ENCODE results near the gene STX17. TPM values are rescaled to one million over a fixed set of nuclear protein-coding genes. Genes with fewer than 3 reads are reported as not detected.
"Not testable (repeated sequence)": the region's sequence is repeated elsewhere in the genome, so short reads cannot be mapped to it uniquely, and the experiment has no call there.

STX17 gene
- total RNA-seq, 1 donor from 2014 or later: 42.1 TPM

- intact Hi-C loops (cut with DNase I): no loop called here
- ATAC-seq (no peak), DNase-seq (ENCODE audit: low spot score) (no peak)
These were observed 56.3 kb downstream of the STX17 start for GRCh38 chr9:99962680-99963261.

DNA sequence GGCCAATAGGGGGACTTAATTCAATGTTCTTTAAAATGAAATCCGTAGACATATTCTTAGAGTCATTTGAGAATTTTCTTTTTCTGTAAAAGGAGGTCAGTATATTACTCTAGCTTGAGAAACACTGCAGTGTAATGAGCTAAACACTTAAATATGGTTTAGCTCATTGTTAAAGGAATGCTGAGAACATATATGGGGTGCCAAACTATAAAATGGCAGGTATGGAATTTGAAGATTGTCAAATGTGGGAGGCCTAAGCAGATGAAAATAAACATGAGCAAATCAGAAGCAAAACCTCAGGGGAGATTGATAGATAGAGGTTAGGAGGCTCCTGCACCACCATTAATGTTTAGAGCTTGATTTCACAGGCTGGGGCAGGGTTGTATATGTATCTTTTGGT lies 57.9 kb downstream of the STX17 start:
- ATAC-seq (no peak), DNase-seq (ENCODE audit: low spot score) (no peak)
- intact Hi-C loops (cut with DNase I): loop anchor here (2.0 kb wide), 1 partner anchor 20 kb away; no protein-coding TSS in a partner anchor

DNA sequence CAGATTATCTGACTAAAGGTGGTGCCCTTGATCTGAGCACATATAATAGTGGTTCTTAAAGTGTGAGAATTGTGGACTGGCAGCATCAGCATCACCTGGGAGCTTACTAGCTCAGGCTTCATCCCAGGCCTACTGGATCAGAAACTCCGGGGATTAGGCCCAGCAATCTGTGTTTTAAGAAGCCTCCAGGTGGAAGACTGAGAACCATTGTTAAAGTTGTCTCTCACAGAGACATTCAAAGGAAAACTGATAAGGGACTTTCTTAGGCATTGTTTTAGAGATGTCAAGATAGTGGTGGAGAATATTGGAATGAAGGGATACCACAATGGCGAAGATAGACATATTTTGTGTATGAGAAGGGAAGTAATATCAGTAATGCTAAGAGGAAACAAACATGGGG lies 59.5 kb downstream of the STX17 start:
- DNase-seq (ENCODE audit: low spot score) (no peak), ATAC-seq (no peak)
- intact Hi-C loops (cut with DNase I): no loop called here

GRCh38 chr9:99966716-99967115 lies 60.3 kb downstream of the STX17 start:
- no peak for DNase-seq (ENCODE audit: low spot score)
- ATAC-seq: no peak
- intact Hi-C loops (cut with DNase I): no loop called here

GRCh38 chr9:99967457-99967856 lies 61.0 kb downstream of the STX17 start:
- intact Hi-C loops (cut with DNase I): no loop called here
- no peak for DNase-seq (ENCODE audit: low spot score)
- no peak for ATAC-seq

GRCh38 chr9:99970481-99970880 lies 64.0 kb downstream of the STX17 start:
- intact Hi-C loops (cut with DNase I): no loop called here
- ATAC-seq (no peak), DNase-seq (ENCODE audit: low spot score) (no peak)

DNA sequence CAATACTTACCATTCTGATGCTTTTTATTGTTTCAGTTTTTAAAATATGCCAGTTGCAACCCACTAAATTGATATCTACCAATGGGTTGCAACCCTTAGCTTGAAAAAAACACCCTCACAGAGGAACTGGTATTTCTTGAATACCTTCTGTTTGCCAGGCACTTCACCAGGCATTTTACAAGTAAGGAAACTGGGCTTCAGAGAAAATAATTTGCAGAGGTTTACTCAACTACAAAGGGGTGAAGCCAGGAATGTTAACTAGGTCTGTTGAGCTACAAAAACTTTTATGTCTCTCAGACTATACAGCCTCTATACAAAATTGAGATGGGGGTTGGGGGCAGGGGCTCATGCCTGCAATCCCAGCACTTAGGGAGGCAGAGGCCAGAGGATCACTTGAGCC lies 65.0 kb downstream of the STX17 start:
- DNase-seq (ENCODE audit: low spot score): no peak
- ATAC-seq: no peak
- intact Hi-C loops (cut with DNase I): no loop called here

DNA sequence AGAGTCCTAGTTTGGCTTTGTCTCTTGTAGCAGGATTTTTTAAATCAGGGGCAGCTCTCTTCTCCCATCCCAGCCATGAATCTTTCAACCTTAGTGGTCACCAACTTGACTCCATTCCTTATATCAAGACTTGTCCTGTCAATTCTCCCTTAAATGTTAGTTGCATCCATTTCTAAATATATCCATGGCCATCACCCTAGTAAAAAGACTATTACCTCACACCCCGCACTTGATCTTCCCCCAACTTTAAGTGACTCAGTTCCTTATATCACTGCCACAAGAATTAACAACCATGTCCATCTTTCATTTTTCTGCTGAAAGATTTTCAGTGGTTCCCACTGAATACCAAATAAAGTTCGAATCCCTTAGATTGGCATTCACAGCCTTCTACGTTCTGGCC lies 67.0 kb downstream of the STX17 start:
- ATAC-seq: no peak

GRCh38 chr9:99977033-99977792 lies 70.8 kb downstream of the STX17 start:
- intact Hi-C loops (cut with DNase I): no loop called here
- ATAC-seq: no peak
- no peak for DNase-seq (ENCODE audit: low spot score)

More for the DNA sequence above, 67.0 kb downstream of the STX17 start:
- intact Hi-C loops (cut with DNase I): no loop called here
- no peak for DNase-seq (ENCODE audit: low spot score)

- DNase-seq (ENCODE audit: low spot score) (no peak), ATAC-seq (no peak)
- intact Hi-C loops (cut with DNase I): no loop called here
These were observed 71.8 kb downstream of the STX17 start for GRCh38 chr9:99978221-99978620.

DNA sequence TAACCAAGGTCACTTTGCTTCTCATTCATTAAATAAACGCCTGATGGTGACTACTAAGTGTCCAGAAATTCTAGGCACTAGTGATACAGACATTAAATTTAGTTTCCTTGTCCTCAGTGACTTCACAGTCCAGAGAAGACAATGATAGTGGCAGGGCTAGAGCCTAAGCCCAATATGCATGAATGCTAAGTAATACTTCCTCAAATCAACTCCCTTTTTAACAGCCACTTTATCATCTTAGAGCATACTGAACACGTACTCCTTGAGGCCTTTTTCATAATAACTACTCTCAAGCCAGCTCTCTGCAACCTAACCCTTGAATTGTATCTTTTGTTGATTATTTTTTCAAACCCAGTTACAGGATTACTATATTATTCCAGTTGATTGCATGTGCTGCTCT lies 74.1 kb downstream of the STX17 start:
- ATAC-seq: no peak
- no peak for DNase-seq (ENCODE audit: low spot score)
- intact Hi-C loops (cut with DNase I): no loop called here

DNA sequence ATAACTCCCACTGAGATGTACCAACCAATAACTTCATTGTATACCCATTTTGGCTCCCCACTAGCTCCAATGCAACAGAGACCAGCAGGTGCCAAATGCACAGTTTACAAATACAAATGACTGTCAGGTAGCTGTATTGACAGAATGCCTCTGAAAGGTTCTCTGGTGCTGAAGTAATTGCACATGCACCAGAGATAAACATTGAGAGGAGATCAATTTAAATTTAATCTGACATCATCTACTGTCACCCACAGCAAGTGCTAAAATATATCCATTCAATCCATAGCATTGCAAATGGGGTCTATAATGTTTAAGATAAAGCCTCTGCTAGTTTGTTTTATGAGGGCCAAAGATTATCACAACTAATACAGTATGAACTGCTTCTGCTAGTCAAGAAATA lies 80.2 kb downstream of the STX17 start:
- DNase-seq (ENCODE audit: low spot score) (no peak), ATAC-seq (no peak)
- intact Hi-C loops (cut with DNase I): no loop called here

- intact Hi-C loops (cut with DNase I); DNase-seq (ENCODE audit: low spot score); ATAC-seq: not testable (repeated sequence)
These were observed 84.1 kb downstream of the STX17 start for GRCh38 chr9:99990508-99990907.

DNA sequence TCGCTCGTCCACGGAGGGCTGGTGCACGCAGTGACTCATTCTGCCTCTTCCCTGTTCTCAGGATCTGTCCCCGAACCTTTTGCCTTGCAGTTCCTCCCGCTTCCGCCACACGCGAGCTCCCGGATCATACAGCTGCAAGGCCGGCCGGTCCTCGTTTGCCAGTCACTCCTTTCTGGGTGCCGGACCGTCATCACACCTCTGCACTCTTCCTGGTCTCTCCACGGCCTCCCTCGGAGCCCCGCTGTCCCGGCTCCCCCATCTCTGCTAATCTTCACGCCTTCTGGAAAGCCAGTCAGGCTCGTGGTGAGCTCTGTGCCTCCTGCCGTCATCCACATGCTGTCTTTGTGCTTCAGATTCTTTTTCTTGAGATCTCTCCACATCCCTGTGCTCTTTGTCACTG lies 91.8 kb downstream of the STX17 start:
- intact Hi-C loops (cut with DNase I): loop anchor here (5.0 kb wide), 1 partner anchor 1021 kb away; no protein-coding TSS in a partner anchor
- DNase-seq (ENCODE audit: low spot score) (no peak), ATAC-seq (no peak)

- DNase-seq (ENCODE audit: low spot score): no peak
- no peak for ATAC-seq
- intact Hi-C loops (cut with DNase I): loop anchor here (5.0 kb wide), 1 partner anchor 1022 kb away; no protein-coding TSS in a partner anchor
These were observed 92.4 kb downstream of the STX17 start for GRCh38 chr9:99998866-99999265.

GRCh38 chr9:99999797-100000196 lies 93.3 kb downstream of the STX17 start:
- ATAC-seq: no peak
- intact Hi-C loops (cut with DNase I): loop anchor here (5.0 kb wide), 1 partner anchor 1022 kb away; no protein-coding TSS in a partner anchor
- DNase-seq (ENCODE audit: low spot score): no peak

DNA sequence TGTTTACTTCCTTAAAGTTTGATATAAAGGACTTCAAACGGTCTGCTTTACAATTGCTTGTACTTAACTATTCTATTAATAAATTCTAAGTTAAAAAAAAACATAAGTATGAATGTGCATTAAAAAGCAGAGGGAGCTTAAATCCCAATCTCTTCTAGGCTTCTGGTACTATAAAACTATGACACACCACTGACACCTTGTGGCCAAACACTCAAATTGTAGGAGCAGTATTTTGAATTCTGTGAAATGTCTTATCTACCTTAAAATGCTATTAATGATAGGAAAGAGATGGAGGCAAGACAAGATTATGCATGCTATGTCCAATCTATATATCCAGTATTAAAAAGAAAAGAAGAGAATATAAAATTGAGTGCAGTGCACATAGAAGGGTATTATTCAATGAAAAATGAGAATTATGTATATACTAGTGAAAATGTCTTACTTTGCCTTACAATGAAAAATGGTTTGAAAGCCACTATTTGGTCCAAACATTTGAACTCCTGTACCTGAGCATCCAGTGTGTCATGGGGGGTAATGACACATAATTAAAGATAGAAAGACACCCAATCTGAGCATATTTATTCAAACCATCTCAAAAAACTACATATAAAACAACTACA lies 104.7 kb downstream of the STX17 start:
- ATAC-seq: no peak
- intact Hi-C loops (cut with DNase I): no loop called here
- no peak for DNase-seq (ENCODE audit: low spot score)

DNA sequence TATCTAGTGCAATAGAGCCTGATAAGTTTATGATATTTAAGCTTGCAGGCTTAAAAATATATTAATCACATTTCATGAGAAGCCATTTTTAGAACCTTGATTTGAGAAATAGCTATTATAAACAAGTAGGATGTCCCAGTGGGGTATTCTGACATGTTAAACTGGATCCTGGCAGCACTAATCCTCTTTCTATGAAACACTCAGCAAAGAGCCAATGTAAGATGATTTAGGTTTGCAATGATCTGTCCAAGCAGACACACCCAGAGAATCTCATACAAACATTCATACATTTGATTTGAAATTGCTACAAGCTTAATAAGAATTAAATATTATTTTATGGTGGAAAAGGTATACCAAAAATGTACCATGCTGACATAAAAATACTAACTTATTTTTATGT lies 105.8 kb downstream of the STX17 start:
- no peak for ATAC-seq
- no peak for DNase-seq (ENCODE audit: low spot score)
- intact Hi-C loops (cut with DNase I): no loop called here

DNA sequence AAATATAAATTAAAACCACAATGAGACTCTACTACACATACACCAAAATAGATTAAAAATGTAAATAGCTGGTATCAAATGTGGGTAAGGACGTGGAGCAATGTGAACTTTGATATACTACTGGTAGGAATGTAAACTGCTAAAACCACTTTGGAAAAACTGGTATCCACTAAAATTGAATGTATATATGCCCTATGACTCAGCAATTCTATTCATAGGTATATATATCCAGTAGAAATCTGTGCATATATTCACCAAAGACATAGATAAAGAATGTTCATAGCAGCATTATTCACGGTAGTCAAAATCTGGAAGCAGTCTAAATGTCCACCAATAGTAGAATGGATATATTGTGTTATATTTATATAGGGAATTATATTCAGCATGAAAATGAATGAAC lies 107.1 kb downstream of the STX17 start:
- DNase-seq (ENCODE audit: low spot score) (no peak), ATAC-seq (no peak)
- intact Hi-C loops (cut with DNase I): no loop called here

DNA sequence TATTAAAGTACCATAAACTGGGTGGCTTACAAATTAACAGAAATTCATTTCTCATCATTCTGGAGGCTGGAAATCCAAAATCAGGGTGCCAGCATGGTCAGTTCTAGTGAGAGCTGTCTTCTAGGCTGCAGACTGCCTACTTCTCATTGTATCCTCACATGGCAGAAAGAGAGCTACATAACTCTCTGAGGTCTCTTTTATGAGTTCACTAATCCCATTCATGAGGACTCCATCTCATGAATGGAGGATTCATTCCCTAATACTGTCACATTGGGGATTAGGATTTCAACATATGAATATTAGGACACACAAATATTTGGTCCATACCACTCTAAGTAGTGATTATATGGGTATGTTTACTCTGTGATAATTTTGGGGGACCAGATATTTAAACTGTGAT lies 108.4 kb downstream of the STX17 start:
- ATAC-seq (no peak), DNase-seq (ENCODE audit: low spot score) (no peak)
- intact Hi-C loops (cut with DNase I): no loop called here

All from sciatic nerve (tissue), 2 donors.